SW 1271 (cell line): ENCODE results near the gene AFDN.
A peak's percentile ranks its signal among the peaks of the same experiment; 100 is the strongest.

Source experiments
- DNase-seq, 2 experiments: peaks; one replicate each; lab custom pipeline; 2025; lab: John Stamatoyannopoulos, UW

AFDN gene

GRCh38 chr6:167870321-167870720, 43.6 kb downstream of the AFDN start:
- no peak for DNase-seq

GRCh38 chr6:167872538-167873210, 46.0 kb downstream of the AFDN start:
- no peak for DNase-seq

GRCh38 chr6:167877994-167878779, 51.5 kb downstream of the AFDN start:
- DNase-seq = no peak

- DNase-seq = no peak
Measured at GRCh38 chr6:167879612-167880011, 52.9 kb downstream of the AFDN start.

- DNase-seq = no peak
Measured at GRCh38 chr6:167881327-167881726, 54.6 kb downstream of the AFDN start.

GRCh38 chr6:167882244-167882643, 55.5 kb downstream of the AFDN start:
- DNase-seq = no peak

- no peak for DNase-seq
Measured at GRCh38 chr6:167888098-167888497, 61.4 kb downstream of the AFDN start.

- DNase-seq = peak in 1 of 2 experiments; percentile 5
Measured at GRCh38 chr6:167892835-167893815, 66.4 kb downstream of the AFDN start.

GRCh38 chr6:167894965-167895364, 68.3 kb downstream of the AFDN start:
- DNase-seq = no peak

- DNase-seq = no peak
Measured at GRCh38 chr6:167896648-167897047, 69.9 kb downstream of the AFDN start.

GRCh38 chr6:167898673-167899311, 72.1 kb downstream of the AFDN start:
- DNase-seq = peak in 1 of 2 experiments; percentile 59

GRCh38 chr6:167904791-167905190, 78.1 kb downstream of the AFDN start:
- DNase-seq = no peak

- no peak for DNase-seq
Measured at GRCh38 chr6:167906899-167907298, 80.2 kb downstream of the AFDN start.

GRCh38 chr6:167907837-167908681, 81.3 kb downstream of the AFDN start:
- DNase-seq = peak in 1 of 2 experiments; percentile 25

GRCh38 chr6:167910007-167910406, 83.3 kb downstream of the AFDN start:
- DNase-seq = no peak

- DNase-seq = no peak
Measured at GRCh38 chr6:167910652-167911051, 83.9 kb downstream of the AFDN start.

- no peak for DNase-seq
Measured at GRCh38 chr6:167912494-167912893, 85.8 kb downstream of the AFDN start.

GRCh38 chr6:167913699-167914098, 87.0 kb downstream of the AFDN start:
- no peak for DNase-seq

GRCh38 chr6:167915139-167915538, 88.4 kb downstream of the AFDN start:
- DNase-seq = no peak

- no peak for DNase-seq
Measured at GRCh38 chr6:167917551-167918154, 90.9 kb downstream of the AFDN start.
